ENCODE data around the gene LHX6. TPM values are rescaled to one million over a fixed set of nuclear protein-coding genes. Genes with fewer than 3 reads are reported as not detected.
A peak's percentile ranks its signal among the peaks of the same experiment; 100 is the strongest.

Gene LHX6
- polyA plus RNA-seq, 1 experiment = not detected

DNA sequence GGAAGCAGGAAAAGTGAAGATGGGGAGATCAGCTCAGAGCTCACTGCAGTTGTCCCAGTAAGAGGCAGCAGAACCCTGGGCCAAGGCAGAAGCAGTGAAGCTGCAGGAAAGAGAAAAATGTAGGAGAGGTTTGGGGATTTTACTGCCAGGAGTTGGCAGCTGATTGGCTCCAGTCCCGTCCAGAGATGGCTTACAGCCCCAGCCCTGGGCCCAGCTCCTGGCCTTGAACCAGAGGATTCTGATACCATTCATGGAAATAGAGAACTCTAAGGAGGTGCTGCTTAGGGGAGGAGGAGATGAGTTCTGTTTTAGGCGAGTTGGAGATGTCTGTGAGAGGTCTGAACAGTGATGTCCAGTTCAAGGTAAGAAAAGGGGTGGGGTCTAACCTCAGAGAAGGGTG, 64.5 kb downstream of the LHX6 start:
- Histone ChIP-seq H3K4me3 (ENCODE audit: low read depth, low read length) (no peak overlapping the region), H3K36me3 (ENCODE audit: control insufficient read depth, insufficient read depth, low read length) (no peaks in the 10 kb centered on the region), H3K27me3 (ENCODE audit: control insufficient read depth, insufficient read depth, low read length) (peaks cover 3% of the 10 kb centered on the region)
- ChIA-PET POLR2A (no interaction called here), CTCF (interaction anchor here (1.5 to 1.6 kb wide), 2 partner anchors 16 to 186 kb away, joined by 4 to 6 read pairs; no protein-coding TSS in a partner anchor)
- TF ChIP-seq, protein P1, sequence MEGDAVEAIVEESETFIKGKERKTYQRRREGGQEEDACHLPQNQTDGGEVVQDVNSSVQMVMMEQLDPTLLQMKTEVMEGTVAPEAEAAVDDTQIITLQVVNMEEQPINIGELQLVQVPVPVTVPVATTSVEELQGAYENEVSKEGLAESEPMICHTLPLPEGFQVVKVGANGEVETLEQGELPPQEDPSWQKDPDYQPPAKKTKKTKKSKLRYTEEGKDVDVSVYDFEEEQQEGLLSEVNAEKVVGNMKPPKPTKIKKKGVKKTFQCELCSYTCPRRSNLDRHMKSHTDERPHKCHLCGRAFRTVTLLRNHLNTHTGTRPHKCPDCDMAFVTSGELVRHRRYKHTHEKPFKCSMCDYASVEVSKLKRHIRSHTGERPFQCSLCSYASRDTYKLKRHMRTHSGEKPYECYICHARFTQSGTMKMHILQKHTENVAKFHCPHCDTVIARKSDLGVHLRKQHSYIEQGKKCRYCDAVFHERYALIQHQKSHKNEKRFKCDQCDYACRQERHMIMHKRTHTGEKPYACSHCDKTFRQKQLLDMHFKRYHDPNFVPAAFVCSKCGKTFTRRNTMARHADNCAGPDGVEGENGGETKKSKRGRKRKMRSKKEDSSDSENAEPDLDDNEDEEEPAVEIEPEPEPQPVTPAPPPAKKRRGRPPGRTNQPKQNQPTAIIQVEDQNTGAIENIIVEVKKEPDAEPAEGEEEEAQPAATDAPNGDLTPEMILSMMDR (IDR thresholded peaks at IDR 0.05; ENCODE audit: insufficient read depth, low read depth, low read length) = no peak
- DNase-seq (ENCODE audit: low read depth) = no peak

DNA sequence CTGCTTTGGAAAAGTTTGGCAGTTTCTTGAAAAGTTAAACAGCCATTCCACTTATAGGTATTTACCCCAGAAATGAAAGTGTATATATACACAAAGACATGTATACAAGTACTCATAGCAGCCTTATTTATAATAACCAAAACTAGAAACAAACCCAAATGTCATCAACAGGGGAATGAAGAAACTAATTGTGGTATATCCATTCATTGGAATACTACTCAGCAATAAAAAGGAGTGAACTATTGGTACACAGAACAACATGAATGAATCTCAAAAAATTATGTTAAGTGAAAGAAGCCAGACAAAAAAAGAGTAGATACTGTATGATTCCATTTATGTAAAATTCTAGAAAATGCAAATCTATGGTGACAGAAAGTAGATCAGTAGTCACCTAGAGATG, 66.3 kb downstream of the LHX6 start:
- no peak for DNase-seq (ENCODE audit: low read depth)
- ChIA-PET CTCF (no interaction called here), POLR2A (no interaction called here)
- H3K36me3 ChIP-seq (ENCODE audit: control insufficient read depth, insufficient read depth, low read length) = no peaks in the 10 kb centered on the region
- TF ChIP-seq, protein P1 (IDR thresholded peaks at IDR 0.05; ENCODE audit: insufficient read depth, low read depth, low read length) = no peak
- H3K4me3 ChIP-seq (ENCODE audit: low read depth, low read length) = no peak overlapping the region
- H3K27me3 ChIP-seq (ENCODE audit: control insufficient read depth, insufficient read depth, low read length) = peaks cover 3% of the 10 kb centered on the region

DNA sequence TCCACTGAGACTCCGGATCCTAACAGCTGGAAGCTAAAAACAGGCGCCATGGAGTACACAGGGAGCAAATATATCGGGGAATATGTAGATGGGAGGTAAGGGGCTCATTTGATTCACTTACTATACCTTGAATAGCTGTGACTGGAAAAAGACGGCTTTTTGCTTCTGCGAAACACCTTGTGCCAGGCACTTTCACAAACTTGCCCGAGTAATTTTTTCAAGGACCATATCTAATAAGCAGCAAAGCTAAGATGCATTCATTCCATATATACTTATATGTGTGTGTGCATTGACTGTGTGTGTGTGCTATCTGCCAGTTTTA, 68.9 kb downstream of the LHX6 start:
- POLR2A ChIA-PET = interaction anchor here (0.5 kb wide), 1 partner anchor 15 kb away, joined by 3 read pairs; no protein-coding TSS in a partner anchor
- TF ChIP-seq, protein P1 (IDR thresholded peaks at IDR 0.05; ENCODE audit: insufficient read depth, low read depth, low read length) = no peak
- CTCF ChIA-PET = interaction anchor here (1.1 kb wide), 1 partner anchor 14 kb away, joined by 5 read pairs; no protein-coding TSS in a partner anchor
- Histone ChIP-seq H3K36me3 (ENCODE audit: control insufficient read depth, insufficient read depth, low read length) (no peaks in the 10 kb centered on the region), H3K4me3 (ENCODE audit: low read depth, low read length) (peak overlapping the region; percentile 98), H3K27me3 (ENCODE audit: control insufficient read depth, insufficient read depth, low read length) (peaks cover 2% of the 10 kb centered on the region; the same call in 1 of the 2 replicates)
- no peak for DNase-seq (ENCODE audit: low read depth)

DNA sequence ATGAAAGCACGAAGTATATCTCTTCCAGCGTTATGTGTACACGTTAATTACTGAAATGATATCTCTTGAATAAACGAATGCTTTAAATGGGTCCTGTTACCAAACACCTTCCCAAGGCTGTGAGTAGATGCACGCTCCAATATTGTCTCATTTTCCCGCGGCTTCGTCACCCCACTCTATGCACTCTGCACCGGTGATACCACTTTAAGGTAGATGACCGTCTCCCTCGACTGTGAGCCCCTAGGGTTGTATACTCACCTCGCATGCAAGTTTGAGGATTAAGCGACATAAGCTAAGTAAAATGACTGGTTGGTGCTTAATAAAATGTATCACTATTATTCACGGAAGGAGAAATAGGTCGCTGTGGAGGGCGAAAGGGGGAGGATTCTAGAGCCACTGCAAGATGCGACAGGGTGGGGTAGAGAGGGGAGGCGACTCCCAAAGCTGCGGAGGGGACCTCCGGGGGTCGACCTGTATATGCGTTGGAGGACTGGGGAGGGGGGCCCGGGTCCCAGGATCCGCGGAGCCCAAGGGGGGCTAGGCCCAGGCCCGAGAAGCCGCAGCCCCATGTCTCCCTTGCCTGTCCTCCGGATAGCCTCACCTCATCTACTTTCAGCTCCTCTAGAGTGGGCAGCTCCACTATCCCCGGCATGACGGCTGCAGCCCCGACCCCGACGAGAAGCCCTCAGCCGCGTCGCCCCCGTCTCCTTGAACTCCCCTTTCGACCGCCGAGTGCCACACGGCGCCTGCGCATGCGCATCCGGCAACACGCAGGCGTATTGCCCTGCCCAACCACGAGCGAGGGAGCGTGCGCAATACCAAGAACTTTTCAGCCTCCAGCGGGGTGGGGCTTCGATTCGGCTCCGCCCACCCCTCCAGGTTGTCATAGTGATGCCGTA, 69.5 kb downstream of the LHX6 start, which contains the start of the genes MORN5 and NDUFA8:
Gene MORN5, plus strand, starts transcription at position 883 of the 899 bp plus-strand sequence. CDS start 65 bp downstream, outside the sequence.
Gene NDUFA8, minus strand, starts transcription at position 754 of the 899 bp plus-strand sequence. Its CDS starts 102 bp downstream, at position 652.
- no peaks in the 10 kb centered on the region; the same call in 1 of the 2 replicates for H3K27me3 ChIP-seq (ENCODE audit: control insufficient read depth, insufficient read depth, low read length)
- ChIA-PET POLR2A (interaction anchor here (0.5 to 0.7 kb wide), 2 partner anchors 15 to 266 kb away, joined by 3 read pairs; no protein-coding TSS in a partner anchor), CTCF (interaction anchor here (1.0 to 2.2 kb wide), 4 partner anchors 11 to 33 kb away, joined by 3 to 7 read pairs (median 4); no protein-coding TSS in a partner anchor)
- H3K4me3 ChIP-seq (ENCODE audit: low read depth, low read length) = peak within 1 kb of the TSS; percentile 98
- H3K36me3 ChIP-seq (ENCODE audit: control insufficient read depth, insufficient read depth, low read length) = no peaks in the 10 kb centered on the region
- TF ChIP-seq, protein P1 (IDR thresholded peaks at IDR 0.05; ENCODE audit: insufficient read depth, low read depth, low read length) = no peak
- peak; percentile 76 for DNase-seq (ENCODE audit: low read depth)

DNA sequence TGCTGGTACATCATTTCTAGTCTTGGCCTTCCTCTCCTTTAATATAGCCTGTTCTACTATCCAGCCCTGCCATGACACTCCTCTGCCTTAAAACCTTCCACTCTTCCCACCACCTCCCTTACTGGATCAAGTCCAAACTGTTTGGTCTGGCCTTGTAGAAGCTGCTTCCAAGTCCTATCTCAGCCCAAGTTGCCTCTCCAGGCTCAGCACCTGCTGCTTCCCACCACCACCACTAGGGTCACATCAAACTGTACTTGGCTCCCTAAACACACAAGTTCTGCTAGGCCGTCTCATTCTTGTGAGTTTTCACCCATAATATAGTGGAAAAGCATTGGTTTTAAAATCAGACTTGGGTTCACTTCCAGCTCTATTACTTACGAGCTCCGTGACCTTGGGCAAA, 70.6 kb downstream of the LHX6 start:
- H3K36me3 ChIP-seq (ENCODE audit: control insufficient read depth, insufficient read depth, low read length) = no peaks in the 10 kb centered on the region
- POLR2A ChIA-PET = interaction anchor here (0.7 kb wide), 1 partner anchor 267 kb away, joined by 3 read pairs; no protein-coding TSS in a partner anchor
- TF ChIP-seq, protein P1 (IDR thresholded peaks at IDR 0.05; ENCODE audit: insufficient read depth, low read depth, low read length) = peak; percentile 57
- no peak for DNase-seq (ENCODE audit: low read depth)
- no peak overlapping the region for H3K4me3 ChIP-seq (ENCODE audit: low read depth, low read length)
- no peaks in the 10 kb centered on the region; the same call in 1 of the 2 replicates for H3K27me3 ChIP-seq (ENCODE audit: control insufficient read depth, insufficient read depth, low read length)
- CTCF ChIA-PET = interaction anchor here (0.9 to 3.0 kb wide), 6 partner anchors 10 to 33 kb away, joined by 3 to 8 read pairs (median 4); no protein-coding TSS in a partner anchor

Measured in BJ (cell line).